GM12865 (cell line): ENCODE data around the gene CYB561D1.
A peak's percentile ranks its signal among the peaks of the same experiment; 100 is the strongest.

ENCODE experiments used
- DNase-seq: peaks from one replicate; pipeline ENCODE4 v3.0.0; 2010; ENCODE audit warnings: low read depth
- H3K4me3 ChIP-seq: 2 replicates; pipeline ENCODE4 v1.5.1; 2011; ENCODE audit warnings: mild to moderate bottlenecking, low read depth, low read length, control low read depth
- CTCF ChIP-seq: IDR thresholded peaks from 2 replicates; pipeline ENCODE4 v1.5.1; 2011; ENCODE audit warnings: low read length, control low read depth, low read depth, inconsistent platforms; ENCODE audit not compliant: insufficient read depth; ENCODE audit errors: missing control alignments

The CYB561D1 gene

GRCh38 chr1:109543283-109543987, 49.5 kb downstream of the CYB561D1 start:
- DNase-seq: no peak
- TF ChIP-seq CTCF: no peak
- no peak overlapping the region for H3K4me3 ChIP-seq

- no peak for DNase-seq
- H3K4me3 ChIP-seq: no peak overlapping the region
- no peak for TF ChIP-seq CTCF
Observed at GRCh38 chr1:109543988-109544735, 50.3 kb downstream of the CYB561D1 start.

- peak; percentile 92 for DNase-seq
- TF ChIP-seq CTCF: peak; percentile 73
- peak overlapping the region; percentile 74 for H3K4me3 ChIP-seq
Observed at GRCh38 chr1:109546311-109547109, 52.6 kb downstream of the CYB561D1 start.

GRCh38 chr1:109547463-109548320, 53.8 kb downstream of the CYB561D1 start:
- H3K4me3 ChIP-seq: peak overlapping the region; percentile 74
- no peak for TF ChIP-seq CTCF
- peak; percentile 44 for DNase-seq

- H3K4me3 ChIP-seq: peak within 1 kb of the TSS; percentile 74
- DNase-seq: peak; percentile 98
- no peak for TF ChIP-seq CTCF
Observed at GRCh38 chr1:109548321-109549267, 54.7 kb downstream of the CYB561D1 start, which contains the start of gene GNAI3. Gene GNAI3, plus strand, starts transcription at chr1:109548615. Its CDS starts 106 bp downstream, at chr1:109548721.
